Measurements from ENCODE around the gene SERF2. TPM values are rescaled to one million over a fixed set of nuclear protein-coding genes. Genes with fewer than 3 reads are reported as not detected.

The SERF2 gene
- total and polyA plus RNA-seq, 2 of the 13 experiments (the other 11 are each of a cell fraction or from before 2014, with no cell fraction given): 811 to 1,257 TPM

DNA sequence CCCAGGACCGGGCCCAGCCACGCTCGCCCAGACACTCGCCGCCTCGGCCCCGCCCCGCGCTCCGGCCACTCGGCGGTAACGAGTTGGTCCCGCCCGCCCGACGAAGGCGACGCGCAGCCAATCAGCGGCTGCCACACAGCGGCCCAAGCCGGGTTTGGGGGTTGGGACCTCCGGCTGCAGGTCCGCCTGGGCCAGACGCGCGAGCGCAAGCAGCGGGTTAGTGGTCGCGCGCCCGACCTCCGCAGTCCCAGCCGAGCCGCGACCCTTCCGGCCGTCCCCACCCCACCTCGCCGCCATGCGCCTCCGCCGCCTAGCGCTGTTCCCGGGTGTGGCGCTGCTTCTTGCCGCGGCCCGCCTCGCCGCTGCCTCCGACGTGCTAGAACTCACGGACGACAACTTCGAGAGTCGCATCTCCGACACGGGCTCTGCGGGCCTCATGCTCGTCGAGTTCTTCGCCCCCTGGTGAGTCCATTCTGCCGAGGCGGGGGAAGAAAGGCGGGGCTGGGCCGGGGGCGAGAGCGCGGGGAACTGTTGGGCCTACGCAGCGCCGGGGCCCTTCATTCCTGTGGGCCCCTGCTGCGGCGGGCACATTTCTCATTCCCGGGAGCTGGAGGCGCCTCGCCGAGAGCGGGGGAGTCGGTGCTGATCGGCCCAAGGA is 45.7 kb upstream of the SERF2 start, which contains the start of gene PDIA3 (continued):
- TF ChIP-seq, protein P1, sequence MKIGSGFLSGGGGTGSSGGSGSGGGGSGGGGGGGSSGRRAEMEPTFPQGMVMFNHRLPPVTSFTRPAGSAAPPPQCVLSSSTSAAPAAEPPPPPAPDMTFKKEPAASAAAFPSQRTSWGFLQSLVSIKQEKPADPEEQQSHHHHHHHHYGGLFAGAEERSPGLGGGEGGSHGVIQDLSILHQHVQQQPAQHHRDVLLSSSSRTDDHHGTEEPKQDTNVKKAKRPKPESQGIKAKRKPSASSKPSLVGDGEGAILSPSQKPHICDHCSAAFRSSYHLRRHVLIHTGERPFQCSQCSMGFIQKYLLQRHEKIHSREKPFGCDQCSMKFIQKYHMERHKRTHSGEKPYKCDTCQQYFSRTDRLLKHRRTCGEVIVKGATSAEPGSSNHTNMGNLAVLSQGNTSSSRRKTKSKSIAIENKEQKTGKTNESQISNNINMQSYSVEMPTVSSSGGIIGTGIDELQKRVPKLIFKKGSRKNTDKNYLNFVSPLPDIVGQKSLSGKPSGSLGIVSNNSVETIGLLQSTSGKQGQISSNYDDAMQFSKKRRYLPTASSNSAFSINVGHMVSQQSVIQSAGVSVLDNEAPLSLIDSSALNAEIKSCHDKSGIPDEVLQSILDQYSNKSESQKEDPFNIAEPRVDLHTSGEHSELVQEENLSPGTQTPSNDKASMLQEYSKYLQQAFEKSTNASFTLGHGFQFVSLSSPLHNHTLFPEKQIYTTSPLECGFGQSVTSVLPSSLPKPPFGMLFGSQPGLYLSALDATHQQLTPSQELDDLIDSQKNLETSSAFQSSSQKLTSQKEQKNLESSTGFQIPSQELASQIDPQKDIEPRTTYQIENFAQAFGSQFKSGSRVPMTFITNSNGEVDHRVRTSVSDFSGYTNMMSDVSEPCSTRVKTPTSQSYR (CRISPR knock-in tag; IDR thresholded peaks at IDR 0.05; ENCODE audit: borderline replicate concordance): peak; percentile 89
- TF ChIP-seq TARDBP (CRISPR knock-in tag; IDR thresholded peaks at IDR 0.05) (peak; percentile 87; the same call in 1 of the 2 replicates), MIXL1 (CRISPR knock-in tag; IDR thresholded peaks at IDR 0.05) (0 out of 2 replicates have a peak, but pooled peaks have one; percentile 36), ZNF550 (CRISPR knock-in tag; IDR thresholded peaks at IDR 0.05; ENCODE audit: borderline replicate concordance) (peak; percentile 59; the same call in 1 of the 2 replicates), YEATS4 (CRISPR knock-in tag; IDR thresholded peaks at IDR 0.05; ENCODE audit: borderline replicate concordance) (peak; percentile 88), KMT2B (CRISPR knock-in tag; IDR thresholded peaks at IDR 0.05) (peak; percentile 63), GABPB1 (CRISPR knock-in tag; IDR thresholded peaks at IDR 0.05) (peak; percentile 80), SP4 (CRISPR knock-in tag; IDR thresholded peaks at IDR 0.05) (peak; percentile 80), SPEN (CRISPR knock-in tag; IDR thresholded peaks at IDR 0.05; ENCODE audit: low read depth) (peak; percentile 80), CBFB (CRISPR knock-in tag; IDR thresholded peaks at IDR 0.05) (peak; percentile 72), DMAP1 (CRISPR knock-in tag; IDR thresholded peaks at IDR 0.05) (peak; percentile 94)
- TF ChIP-seq, protein P2, sequence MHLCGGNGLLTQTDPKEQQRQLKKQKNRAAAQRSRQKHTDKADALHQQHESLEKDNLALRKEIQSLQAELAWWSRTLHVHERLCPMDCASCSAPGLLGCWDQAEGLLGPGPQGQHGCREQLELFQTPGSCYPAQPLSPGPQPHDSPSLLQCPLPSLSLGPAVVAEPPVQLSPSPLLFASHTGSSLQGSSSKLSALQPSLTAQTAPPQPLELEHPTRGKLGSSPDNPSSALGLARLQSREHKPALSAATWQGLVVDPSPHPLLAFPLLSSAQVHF (CRISPR knock-in tag; IDR thresholded peaks at IDR 0.05): peak; percentile 64; the same call in 1 of the 2 replicates
- TF ChIP-seq, protein P3, sequence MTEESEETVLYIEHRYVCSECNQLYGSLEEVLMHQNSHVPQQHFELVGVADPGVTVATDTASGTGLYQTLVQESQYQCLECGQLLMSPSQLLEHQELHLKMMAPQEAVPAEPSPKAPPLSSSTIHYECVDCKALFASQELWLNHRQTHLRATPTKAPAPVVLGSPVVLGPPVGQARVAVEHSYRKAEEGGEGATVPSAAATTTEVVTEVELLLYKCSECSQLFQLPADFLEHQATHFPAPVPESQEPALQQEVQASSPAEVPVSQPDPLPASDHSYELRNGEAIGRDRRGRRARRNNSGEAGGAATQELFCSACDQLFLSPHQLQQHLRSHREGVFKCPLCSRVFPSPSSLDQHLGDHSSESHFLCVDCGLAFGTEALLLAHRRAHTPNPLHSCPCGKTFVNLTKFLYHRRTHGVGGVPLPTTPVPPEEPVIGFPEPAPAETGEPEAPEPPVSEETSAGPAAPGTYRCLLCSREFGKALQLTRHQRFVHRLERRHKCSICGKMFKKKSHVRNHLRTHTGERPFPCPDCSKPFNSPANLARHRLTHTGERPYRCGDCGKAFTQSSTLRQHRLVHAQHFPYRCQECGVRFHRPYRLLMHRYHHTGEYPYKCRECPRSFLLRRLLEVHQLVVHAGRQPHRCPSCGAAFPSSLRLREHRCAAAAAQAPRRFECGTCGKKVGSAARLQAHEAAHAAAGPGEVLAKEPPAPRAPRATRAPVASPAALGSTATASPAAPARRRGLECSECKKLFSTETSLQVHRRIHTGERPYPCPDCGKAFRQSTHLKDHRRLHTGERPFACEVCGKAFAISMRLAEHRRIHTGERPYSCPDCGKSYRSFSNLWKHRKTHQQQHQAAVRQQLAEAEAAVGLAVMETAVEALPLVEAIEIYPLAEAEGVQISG (CRISPR knock-in tag; IDR thresholded peaks at IDR 0.05): peak; percentile 81
- TF ChIP-seq, protein P4, sequence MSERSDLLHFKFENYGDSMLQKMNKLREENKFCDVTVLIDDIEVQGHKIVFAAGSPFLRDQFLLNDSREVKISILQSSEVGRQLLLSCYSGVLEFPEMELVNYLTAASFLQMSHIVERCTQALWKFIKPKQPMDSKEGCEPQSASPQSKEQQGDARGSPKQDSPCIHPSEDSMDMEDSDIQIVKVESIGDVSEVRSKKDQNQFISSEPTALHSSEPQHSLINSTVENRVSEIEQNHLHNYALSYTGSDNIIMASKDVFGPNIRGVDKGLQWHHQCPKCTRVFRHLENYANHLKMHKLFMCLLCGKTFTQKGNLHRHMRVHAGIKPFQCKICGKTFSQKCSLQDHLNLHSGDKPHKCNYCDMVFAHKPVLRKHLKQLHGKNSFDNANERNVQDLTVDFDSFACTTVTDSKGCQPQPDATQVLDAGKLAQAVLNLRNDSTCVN (CRISPR knock-in tag; IDR thresholded peaks at IDR 0.05; ENCODE audit: borderline replicate concordance): peak; percentile 46; the same call in 1 of the 2 replicates
- TF ChIP-seq, protein P5, sequence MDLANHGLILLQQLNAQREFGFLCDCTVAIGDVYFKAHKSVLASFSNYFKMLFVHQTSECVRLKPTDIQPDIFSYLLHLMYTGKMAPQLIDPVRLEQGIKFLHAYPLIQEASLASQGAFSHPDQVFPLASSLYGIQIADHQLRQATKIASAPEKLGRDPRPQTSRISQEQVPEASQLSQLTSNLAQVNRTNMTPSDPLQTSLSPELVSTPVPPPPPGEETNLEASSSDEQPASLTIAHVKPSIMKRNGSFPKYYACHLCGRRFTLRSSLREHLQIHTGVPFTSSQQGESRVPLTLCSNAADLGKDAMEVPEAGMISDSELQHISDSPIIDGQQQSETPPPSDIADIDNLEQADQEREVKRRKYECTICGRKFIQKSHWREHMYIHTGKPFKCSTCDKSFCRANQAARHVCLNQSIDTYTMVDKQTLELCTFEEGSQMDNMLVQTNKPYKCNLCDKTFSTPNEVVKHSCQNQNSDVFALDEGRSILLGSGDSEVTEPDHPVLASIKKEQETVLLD (CRISPR knock-in tag; IDR thresholded peaks at IDR 0.05; ENCODE audit: low read depth): 0 out of 2 replicates have a peak, but pooled peaks have one; percentile 45
- TF ChIP-seq, protein P6, sequence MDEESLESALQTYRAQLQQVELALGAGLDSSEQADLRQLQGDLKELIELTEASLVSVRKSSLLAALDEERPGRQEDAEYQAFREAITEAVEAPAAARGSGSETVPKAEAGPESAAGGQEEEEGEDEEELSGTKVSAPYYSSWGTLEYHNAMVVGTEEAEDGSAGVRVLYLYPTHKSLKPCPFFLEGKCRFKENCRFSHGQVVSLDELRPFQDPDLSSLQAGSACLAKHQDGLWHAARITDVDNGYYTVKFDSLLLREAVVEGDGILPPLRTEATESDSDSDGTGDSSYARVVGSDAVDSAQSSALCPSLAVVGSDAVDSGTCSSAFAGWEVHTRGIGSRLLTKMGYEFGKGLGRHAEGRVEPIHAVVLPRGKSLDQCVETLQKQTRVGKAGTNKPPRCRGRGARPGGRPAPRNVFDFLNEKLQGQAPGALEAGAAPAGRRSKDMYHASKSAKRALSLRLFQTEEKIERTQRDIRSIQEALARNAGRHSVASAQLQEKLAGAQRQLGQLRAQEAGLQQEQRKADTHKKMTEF (CRISPR knock-in tag; IDR thresholded peaks at IDR 0.05): peak; percentile 89

Data from HepG2 (cell line).